ENCODE results near the gene CCDC12. TPM values are rescaled to one million over a fixed set of nuclear protein-coding genes. Genes with fewer than 3 reads are reported as not detected.
A peak's percentile ranks its signal among the peaks of the same experiment; 100 is the strongest.

Gene CCDC12
- total and polyA plus RNA-seq, 12 donors = 28.8 to 137 (median 34.2) TPM

- ATAC-seq (no peak), DNase-seq (no peak)
- no peak for TF ChIP-seq CTCF (IDR thresholded peaks at IDR 0.05)
- H3K4me1 ChIP-seq = peaks cover 11 to 53% (median 41%) of the 10 kb centered on the region in 9 donors
- no peak overlapping the region for H3K4me3 ChIP-seq
- intact Hi-C loops (cut with DNase I) = loop anchor here in 2 of 10 donors (5.0 kb wide), 2 partner anchors 194 to 234 kb away; partner anchors contain the start of gene TMIE (in 1 of the 2)
- H3K27ac ChIP-seq = no peak overlapping the region
- WGBS, 2 donors = 71 to 73% methylated on average over 5 of the region's 5 CpGs
- H3K9me3 ChIP-seq = no peaks in the 10 kb centered on the region
- no peaks in the 10 kb centered on the region for H3K36me3 ChIP-seq
- peaks cover 0 to 46% (median 11%) of the 10 kb centered on the region in 7 donors for H3K27me3 ChIP-seq
Measured at GRCh38 chr3:46896386-46896785, 80.2 kb downstream of the CCDC12 start.

GRCh38 chr3:46895761-46896160, 80.8 kb downstream of the CCDC12 start:
- no peak overlapping the region for H3K4me3 ChIP-seq
- intact Hi-C loops (cut with DNase I) = loop anchor here in 7 of 10 donors (1.0 to 5.0 kb wide), 8 partner anchors 28 to 233 kb away; partner anchors contain the start of gene TMIE (in 1 of the 7)
- TF ChIP-seq CTCF (IDR thresholded peaks at IDR 0.05) = no peak
- no peak for ATAC-seq
- DNase-seq = no peak
- no peak overlapping the region for H3K27ac ChIP-seq
- H3K36me3 ChIP-seq = no peaks in the 10 kb centered on the region
- H3K27me3 ChIP-seq = peaks cover 0 to 53% (median 11%) of the 10 kb centered on the region in 7 donors
- no peaks in the 10 kb centered on the region for H3K9me3 ChIP-seq
- peaks cover 11 to 59% (median 41%) of the 10 kb centered on the region in 9 donors for H3K4me1 ChIP-seq
- 74 to 90% methylated on average over 4 of the region's 4 CpGs for WGBS, 2 donors

- H3K27me3 ChIP-seq = peaks cover 0 to 56% (median 11%) of the 10 kb centered on the region in 7 donors
- H3K36me3 ChIP-seq = no peaks in the 10 kb centered on the region
- peak; percentile 75 to 85 for DNase-seq
- peaks cover 11 to 63% (median 41%) of the 10 kb centered on the region in 9 donors for H3K4me1 ChIP-seq
- H3K4me3 ChIP-seq = no peak overlapping the region
- H3K9me3 ChIP-seq = no peaks in the 10 kb centered on the region
- 27 to 29% methylated on average over 5 of the region's 5 CpGs for WGBS, 2 donors
- ATAC-seq = peak in 7 of 8 donors; percentile 45 to 73 (median 52)
- no peak overlapping the region for H3K27ac ChIP-seq
- intact Hi-C loops (cut with DNase I) = loop anchor here in 7 of 10 donors (1.0 to 5.0 kb wide), 8 partner anchors 28 to 233 kb away; partner anchors contain the start of gene TMIE (in 1 of the 7)
- peak; percentile 85 to 94 (median 89) for TF ChIP-seq CTCF (IDR thresholded peaks at IDR 0.05)
Measured at GRCh38 chr3:46895204-46895660, 81.3 kb downstream of the CCDC12 start.

GRCh38 chr3:46894256-46894655, 82.3 kb downstream of the CCDC12 start:
- ATAC-seq (no peak), DNase-seq (no peak)
- H3K27me3 ChIP-seq = peaks cover 0 to 53% (median 11%) of the 10 kb centered on the region in 7 donors
- H3K4me1 ChIP-seq = peaks cover 11 to 61% (median 38%) of the 10 kb centered on the region in 9 donors
- peak overlapping the region in 1 of 10 donors; percentile 30 for H3K27ac ChIP-seq
- TF ChIP-seq CTCF (IDR thresholded peaks at IDR 0.05) = no peak
- H3K36me3 ChIP-seq = no peaks in the 10 kb centered on the region
- no peaks in the 10 kb centered on the region for H3K9me3 ChIP-seq
- intact Hi-C loops (cut with DNase I) = loop anchor here in 7 of 10 donors (1.0 to 2.0 kb wide), 3 partner anchors 27 to 189 kb away; no protein-coding TSS in a partner anchor
- 95 to 97% methylated on average over 6 of the region's 6 CpGs for WGBS, 2 donors
- no peak overlapping the region for H3K4me3 ChIP-seq
